NB4 (cell line): ENCODE results near the gene TRIM62.
A peak's percentile ranks its signal among the peaks of the same experiment; 100 is the strongest.

Experiments used
- DNase-seq: peaks from one replicate; pipeline ENCODE4 v3.0.0; 2010; ENCODE audit warnings: low read depth
- H3K4me3 ChIP-seq: one replicate; pipeline ENCODE4 v1.5.1; 2011; ENCODE audit warnings: mild to moderate bottlenecking, low read depth, low read length, moderate library complexity
- MYC ChIP-seq: IDR thresholded peaks from 2 replicates; pipeline ENCODE4 v1.6.1; 2011; ENCODE audit warnings: low read depth, low read length
- POLR2A ChIP-seq: IDR thresholded peaks from 2 replicates; pipeline ENCODE4 v1.6.1; 2011; ENCODE audit warnings: mild to moderate bottlenecking; ENCODE audit not compliant: insufficient read length; ENCODE audit errors: extremely low read depth
- TF ChIP-seq, protein P1 (sequence below): IDR thresholded peaks from 2 replicates; pipeline ENCODE4 v1.6.1; 2011; ENCODE audit warnings: low read depth, low read length
- TF ChIP-seq, protein P2 (sequence below): IDR thresholded peaks from one replicate; pipeline ENCODE4 v1.5.1; 2012; ENCODE audit warnings: low read depth, low read length

The TRIM62 gene

DNA sequence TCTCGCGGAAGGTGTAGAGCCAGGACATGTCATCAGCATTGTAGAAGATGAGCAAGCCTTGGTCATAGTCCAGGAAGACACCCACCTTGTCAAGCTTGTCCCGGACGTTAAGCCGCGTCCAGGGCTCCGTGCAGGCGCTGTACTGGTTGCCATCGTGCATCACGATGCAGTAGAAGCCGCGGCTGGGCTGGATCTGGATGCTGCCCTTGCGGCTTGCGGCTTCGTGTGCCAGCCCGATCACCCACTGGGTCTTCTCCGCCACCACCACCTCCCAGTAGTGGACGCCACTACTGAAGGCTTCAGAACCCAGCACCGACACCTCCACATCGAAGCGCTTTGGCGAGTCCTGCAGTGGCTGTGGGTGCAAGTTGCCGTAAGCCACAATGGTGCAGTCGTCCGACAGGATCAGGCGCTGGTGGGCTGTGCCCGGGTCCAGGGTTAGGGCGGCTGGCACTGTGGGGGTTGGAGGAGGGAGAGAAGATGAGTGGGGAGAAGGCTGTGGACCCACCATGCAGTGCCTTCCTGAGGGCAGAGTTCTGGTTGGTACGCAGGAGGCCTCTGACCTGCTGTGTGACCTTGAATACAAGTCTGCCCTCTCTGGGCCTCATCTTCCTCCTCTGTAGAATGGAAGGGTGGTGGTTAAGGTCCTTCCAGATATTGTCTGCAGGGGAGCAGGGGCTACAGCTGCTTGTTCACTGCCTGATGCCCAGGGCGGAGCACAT lies 34.4 kb downstream of the TRIM62 start:
- TF ChIP-seq, protein P1, sequence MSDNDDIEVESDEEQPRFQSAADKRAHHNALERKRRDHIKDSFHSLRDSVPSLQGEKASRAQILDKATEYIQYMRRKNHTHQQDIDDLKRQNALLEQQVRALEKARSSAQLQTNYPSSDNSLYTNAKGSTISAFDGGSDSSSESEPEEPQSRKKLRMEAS: no peak
- TF ChIP-seq, protein P2, sequence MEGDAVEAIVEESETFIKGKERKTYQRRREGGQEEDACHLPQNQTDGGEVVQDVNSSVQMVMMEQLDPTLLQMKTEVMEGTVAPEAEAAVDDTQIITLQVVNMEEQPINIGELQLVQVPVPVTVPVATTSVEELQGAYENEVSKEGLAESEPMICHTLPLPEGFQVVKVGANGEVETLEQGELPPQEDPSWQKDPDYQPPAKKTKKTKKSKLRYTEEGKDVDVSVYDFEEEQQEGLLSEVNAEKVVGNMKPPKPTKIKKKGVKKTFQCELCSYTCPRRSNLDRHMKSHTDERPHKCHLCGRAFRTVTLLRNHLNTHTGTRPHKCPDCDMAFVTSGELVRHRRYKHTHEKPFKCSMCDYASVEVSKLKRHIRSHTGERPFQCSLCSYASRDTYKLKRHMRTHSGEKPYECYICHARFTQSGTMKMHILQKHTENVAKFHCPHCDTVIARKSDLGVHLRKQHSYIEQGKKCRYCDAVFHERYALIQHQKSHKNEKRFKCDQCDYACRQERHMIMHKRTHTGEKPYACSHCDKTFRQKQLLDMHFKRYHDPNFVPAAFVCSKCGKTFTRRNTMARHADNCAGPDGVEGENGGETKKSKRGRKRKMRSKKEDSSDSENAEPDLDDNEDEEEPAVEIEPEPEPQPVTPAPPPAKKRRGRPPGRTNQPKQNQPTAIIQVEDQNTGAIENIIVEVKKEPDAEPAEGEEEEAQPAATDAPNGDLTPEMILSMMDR: no peak
- no peak for TF ChIP-seq MYC
- DNase-seq: no peak
- no peak overlapping the region for H3K4me3 ChIP-seq

DNA sequence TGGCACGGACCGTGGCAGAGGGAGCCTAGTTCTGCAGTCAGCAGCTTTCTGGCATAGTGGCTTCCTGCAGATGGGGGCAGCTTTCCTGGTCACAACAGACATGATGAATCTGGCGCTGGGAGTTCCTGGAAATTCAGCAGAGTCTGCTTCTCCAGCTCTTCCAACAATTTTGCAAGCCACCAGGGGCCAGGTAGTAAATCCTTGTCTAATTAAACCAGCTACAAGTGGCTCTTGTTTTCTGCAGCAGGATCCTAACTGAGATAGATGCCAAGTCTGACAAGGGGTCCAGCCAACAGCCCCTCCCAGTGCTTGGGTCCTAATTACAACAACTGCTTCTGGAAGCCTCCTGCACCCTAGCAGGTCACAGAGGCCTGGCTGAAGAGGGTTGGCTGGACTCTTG lies 35.8 kb downstream of the TRIM62 start:
- DNase-seq: no peak
- TF ChIP-seq POLR2A (no peak), MYC (no peak)
- TF ChIP-seq, protein P1: no peak
- TF ChIP-seq, protein P2: no peak
- no peak overlapping the region for H3K4me3 ChIP-seq

DNA sequence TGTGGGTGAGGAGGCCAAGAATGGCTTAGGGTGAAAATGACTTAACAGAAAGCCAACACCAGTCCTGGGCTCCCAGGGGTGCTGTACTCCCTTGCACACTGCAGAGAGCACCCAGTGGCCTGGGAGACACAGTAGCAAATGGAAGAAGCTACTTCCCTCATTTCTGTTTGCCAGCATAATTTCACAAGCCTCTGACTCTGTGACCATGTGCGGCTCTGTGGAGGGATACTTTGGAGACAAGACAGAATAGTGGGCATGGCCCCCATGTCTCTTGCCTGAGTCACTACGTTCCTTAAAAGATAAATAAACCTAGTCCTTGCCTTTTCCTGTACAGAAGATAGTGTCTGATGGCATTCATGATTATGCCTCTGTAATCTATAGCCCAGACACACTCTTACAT lies 38.1 kb downstream of the TRIM62 start:
- no peak for TF ChIP-seq POLR2A
- TF ChIP-seq, protein P2: no peak
- no peak for TF ChIP-seq MYC
- TF ChIP-seq, protein P1: no peak
- H3K4me3 ChIP-seq: no peak overlapping the region
- peak; percentile 75 for DNase-seq

DNA sequence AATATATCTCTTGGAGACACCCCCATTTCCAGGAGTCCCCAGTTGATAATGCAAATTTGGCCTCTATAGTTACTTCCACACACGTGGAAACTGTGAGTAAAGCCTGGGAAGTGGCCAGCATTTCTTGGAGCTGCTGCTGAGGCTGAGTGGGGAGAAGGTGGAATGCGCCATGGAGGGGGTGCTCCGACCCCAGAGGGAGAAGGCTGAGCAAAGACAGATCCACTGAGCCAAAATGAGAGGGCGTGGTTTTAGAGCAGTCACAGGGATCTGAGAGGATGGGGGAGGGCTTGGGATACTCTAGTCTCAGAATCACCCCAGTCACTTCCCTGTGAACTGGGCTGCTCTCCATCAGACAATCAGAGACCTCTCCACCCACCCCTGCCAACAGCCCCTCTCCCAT lies 38.7 kb downstream of the TRIM62 start:
- DNase-seq: no peak
- TF ChIP-seq, protein P2: no peak
- TF ChIP-seq MYC (no peak), POLR2A (no peak)
- TF ChIP-seq, protein P1: no peak
- no peak overlapping the region for H3K4me3 ChIP-seq

DNA sequence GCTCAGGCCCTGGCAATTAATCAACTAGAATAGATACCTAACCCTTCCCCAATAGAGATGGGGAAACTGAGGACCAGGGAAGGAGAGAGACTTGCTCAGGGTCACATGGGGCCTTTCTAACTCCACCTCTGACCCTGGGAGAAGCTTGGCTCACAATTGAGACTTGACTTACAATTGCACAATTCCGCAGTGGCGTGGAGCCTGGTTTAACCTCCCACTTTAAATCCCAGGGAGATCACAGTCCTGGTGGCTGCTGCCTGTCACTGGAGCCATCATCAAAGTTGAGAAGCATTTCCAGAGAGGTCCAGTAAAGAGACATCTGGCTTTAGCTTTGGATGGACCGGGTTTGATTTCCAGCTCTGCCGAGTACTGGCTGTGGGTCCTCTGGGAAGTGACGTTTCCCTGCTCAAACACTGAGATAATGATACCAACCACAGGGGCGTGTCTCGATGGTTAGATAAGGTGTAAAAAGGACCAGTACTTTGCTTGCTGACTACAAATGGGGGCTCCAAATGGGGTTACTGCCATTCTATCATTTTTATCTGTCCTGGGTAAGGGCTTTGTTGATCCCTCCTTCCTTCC lies 39.3 kb downstream of the TRIM62 start:
- no peak for DNase-seq
- TF ChIP-seq, protein P2: no peak
- TF ChIP-seq, protein P1: no peak
- TF ChIP-seq POLR2A: no peak
- no peak for TF ChIP-seq MYC
- no peak overlapping the region for H3K4me3 ChIP-seq
